SK-N-SH treated with all-trans-retinoic acid at 6 μM for 48 hours (cell line): ENCODE results near the gene MED13.

ENCODE experiments used
- ARNTL ChIP-seq: fragments of 450-650 bp; formaldehyde crosslinking; IDR thresholded peaks from 2 replicates; pipeline ENCODE4 v1.5.0; 2020; ENCODE audit warnings: low read depth, mild to moderate bottlenecking, moderate library complexity, borderline replicate concordance
- CREB5 ChIP-seq: fragments of 250-450 bp; sonication (Bioruptor Pico); IDR thresholded peaks from 2 replicates; pipeline ENCODE4 v1.5.1; 2020; ENCODE audit warnings: low read depth, mild to moderate bottlenecking, moderate library complexity
- CSDC2 ChIP-seq: fragments of 250-450 bp; sonication (Bioruptor Pico); IDR thresholded peaks from 2 replicates; pipeline ENCODE4 v1.5.0; 2020; ENCODE audit warnings: mild to moderate bottlenecking, moderate library complexity
- PATZ1 ChIP-seq: fragments of 250-450 bp; sonication (Bioruptor Pico); IDR thresholded peaks from 2 replicates; pipeline ENCODE4 v1.8.0; 2020; ENCODE audit warnings: mild to moderate bottlenecking, moderate library complexity, borderline replicate concordance
- POU6F1 ChIP-seq: fragments of 250-450 bp; sonication (Bioruptor Pico); IDR thresholded peaks from 2 replicates; pipeline ENCODE4 v1.8.0; 2021; ENCODE audit warnings: low read depth, mild to moderate bottlenecking, moderate library complexity, borderline replicate concordance
- RARB ChIP-seq: fragments of 250-450 bp; sonication (Bioruptor Pico); IDR thresholded peaks from 2 replicates; pipeline ENCODE4 v1.8.0; 2021; ENCODE audit warnings: mild to moderate bottlenecking, moderate library complexity
- SNAI2 ChIP-seq: fragments of 250-450 bp; sonication (Bioruptor Pico); IDR thresholded peaks from 2 replicates; pipeline ENCODE4 v1.5.0; 2020; ENCODE audit warnings: mild to moderate bottlenecking, moderate library complexity
- TCF4 ChIP-seq: fragments of 250-450 bp; sonication (Bioruptor Pico); IDR thresholded peaks from 2 replicates; pipeline ENCODE4 v1.8.0; 2021; ENCODE audit warnings: mild to moderate bottlenecking, moderate library complexity, borderline replicate concordance
- TOX ChIP-seq: fragments of 250-450 bp; sonication (Bioruptor Pico); IDR thresholded peaks from 2 replicates; pipeline ENCODE4 v1.8.0; 2021; ENCODE audit warnings: mild to moderate bottlenecking, moderate library complexity, borderline replicate concordance
- TSHZ2 ChIP-seq: fragments of 250-450 bp; sonication (Bioruptor Pico); IDR thresholded peaks from 2 replicates; pipeline ENCODE4 v1.5.0; 2020; ENCODE audit warnings: mild to moderate bottlenecking, moderate library complexity
- ZFP3 ChIP-seq: fragments of 250-450 bp; sonication (Bioruptor Pico); IDR thresholded peaks from 2 replicates; pipeline ENCODE4 v1.5.0; 2020; ENCODE audit warnings: mild to moderate bottlenecking, moderate library complexity
- ZFP30 ChIP-seq: fragments of 450-650 bp; formaldehyde crosslinking; IDR thresholded peaks from 2 replicates; pipeline ENCODE4 v1.5.0; 2022; ENCODE audit warnings: mild to moderate bottlenecking, moderate library complexity

GRCh38 chr17:61897548-61898180 lies 167.4 kb downstream of the MED13 start:
- TF ChIP-seq TOX (CRISPR knock-in tag) (no peak), ZFP3 (no peak), CSDC2 (CRISPR knock-in tag) (no peak), CREB5 (CRISPR knock-in tag) (no peak), POU6F1 (no peak), TCF4 (CRISPR knock-in tag) (no peak), PATZ1 (CRISPR knock-in tag) (no peak), SNAI2 (CRISPR knock-in tag) (no peak), ARNTL (CRISPR knock-in tag) (no peak), TSHZ2 (CRISPR knock-in tag) (no peak), RARB (CRISPR knock-in tag) (no peak), ZFP30 (CRISPR knock-in tag) (no peak)
